ENCODE results near the gene PSMG1. TPM values are rescaled to one million over a fixed set of nuclear protein-coding genes. Genes with fewer than 3 reads are reported as not detected.
"Not testable (repeated sequence)": the region's sequence is repeated elsewhere in the genome, so short reads cannot be mapped to it uniquely, and the experiment has no call there.

The PSMG1 gene
- total RNA-seq, 1 experiment from 2014 or later, result 110 TPM

- Histone ChIP-seq H4K20me1 (ENCODE audit: low read length) (no peaks in the 10 kb centered on the region), H2AFZ (ENCODE audit: low read length) (no peak overlapping the region), H3K4me2 (ENCODE audit: low read length) (no peak overlapping the region), H3K4me3 (ENCODE audit: low read length) (no peak overlapping the region), H3K9me3 (ENCODE audit: low read length) (no peaks in the 10 kb centered on the region), H3K27ac (ENCODE audit: low read length) (no peak overlapping the region), H3K9ac (ENCODE audit: low read length) (no peak overlapping the region), H3K79me2 (ENCODE audit: low read length) (no peaks in the 10 kb centered on the region), H3K27me3 (ENCODE audit: low read length) (no peaks in the 10 kb centered on the region), H3K36me3 (ENCODE audit: low read depth, low read length) (peaks cover 24% of the 10 kb centered on the region), H3F3A (ENCODE audit: low read length, unreplicated experiment) (no peaks in the 10 kb centered on the region), H3K4me1 (ENCODE audit: insufficient read depth, low read length) (no peaks in the 10 kb centered on the region), H3K9me2 (replicated peaks; ENCODE audit: low read length) (no peaks in the 10 kb centered on the region)
- ChIA-PET CTCF (no interaction called here), POLR2A (ENCODE audit: unreplicated experiment) (no interaction called here)
- no peak for TF ChIP-seq EZH2phosphoT487 (IDR thresholded peaks at IDR 0.05; ENCODE audit: borderline replicate concordance, low read length)
- no peak for TF ChIP-seq EZH2 (IDR thresholded peaks at IDR 0.05; ENCODE audit: low read length, unreplicated experiment)
- intact Hi-C loops (cut with micrococcal nuclease), result no loop called here
- no peak for DNase-seq
- no TSS peak for BruUV-seq (replicated peaks)
- ATAC-seq, result no peak
Observed at GRCh38 chr21:39224930-39225329, 41.7 kb upstream of the PSMG1 start.

GRCh38 chr21:39221997-39222486, 38.8 kb upstream of the PSMG1 start:
- BruUV-seq (replicated peaks), result no TSS peak
- H3K4me1 ChIP-seq (ENCODE audit: insufficient read depth, low read length), result no peaks in the 10 kb centered on the region
- H4K20me1 ChIP-seq (ENCODE audit: low read length), result no peaks in the 10 kb centered on the region
- H3K36me3 ChIP-seq (ENCODE audit: low read depth, low read length), result peaks cover 29% of the 10 kb centered on the region
- H3K27me3 ChIP-seq (ENCODE audit: low read length), result no peaks in the 10 kb centered on the region
- no peaks in the 10 kb centered on the region for H3F3A ChIP-seq (ENCODE audit: low read length, unreplicated experiment)
- CTCF ChIA-PET, result no interaction called here
- no peaks in the 10 kb centered on the region for H3K9me2 ChIP-seq (replicated peaks; ENCODE audit: low read length)
- no peak overlapping the region for H3K27ac ChIP-seq (ENCODE audit: low read length)
- intact Hi-C loops (cut with micrococcal nuclease), result no loop called here
- no peak overlapping the region for H2AFZ ChIP-seq (ENCODE audit: low read length)
- ATAC-seq (no peak), DNase-seq (no peak)
- no peaks in the 10 kb centered on the region for H3K79me2 ChIP-seq (ENCODE audit: low read length)
- H3K9ac ChIP-seq (ENCODE audit: low read length), result no peak overlapping the region
- no peaks in the 10 kb centered on the region for H3K9me3 ChIP-seq (ENCODE audit: low read length)
- TF ChIP-seq EZH2 (IDR thresholded peaks at IDR 0.05; ENCODE audit: low read length, unreplicated experiment) (no peak), EZH2phosphoT487 (IDR thresholded peaks at IDR 0.05; ENCODE audit: borderline replicate concordance, low read length) (no peak), CTCF (conservative IDR thresholded peaks at IDR 0.05; ENCODE audit: low read depth, low read length) (no peak)
- no peak overlapping the region for H3K4me2 ChIP-seq (ENCODE audit: low read length)
- H3K4me3 ChIP-seq (ENCODE audit: low read length), result no peak overlapping the region
- POLR2A ChIA-PET (ENCODE audit: unreplicated experiment), result no interaction called here

- H3K36me3 ChIP-seq (ENCODE audit: low read depth, low read length), result peaks cover 30% of the 10 kb centered on the region
- H3K4me1 ChIP-seq (ENCODE audit: insufficient read depth, low read length), result no peaks in the 10 kb centered on the region
- no peaks in the 10 kb centered on the region for H4K20me1 ChIP-seq (ENCODE audit: low read length)
- H3K27me3 ChIP-seq (ENCODE audit: low read length), result no peaks in the 10 kb centered on the region
- DNase-seq, result no peak
- TF ChIP-seq CTCF (conservative IDR thresholded peaks at IDR 0.05; ENCODE audit: low read depth, low read length) (no peak), EZH2 (IDR thresholded peaks at IDR 0.05; ENCODE audit: low read length, unreplicated experiment) (no peak), EZH2phosphoT487 (IDR thresholded peaks at IDR 0.05; ENCODE audit: borderline replicate concordance, low read length) (no peak)
- POLR2A ChIA-PET (ENCODE audit: unreplicated experiment), result no interaction called here
- no peaks in the 10 kb centered on the region for H3K9me3 ChIP-seq (ENCODE audit: low read length)
- no peak overlapping the region for H3K4me2 ChIP-seq (ENCODE audit: low read length)
- no peak overlapping the region for H3K9ac ChIP-seq (ENCODE audit: low read length)
- H3F3A ChIP-seq (ENCODE audit: low read length, unreplicated experiment), result no peaks in the 10 kb centered on the region
- CTCF ChIA-PET, result no interaction called here
- H2AFZ ChIP-seq (ENCODE audit: low read length), result no peak overlapping the region
- intact Hi-C loops (cut with micrococcal nuclease), result no loop called here
- no peak overlapping the region for H3K4me3 ChIP-seq (ENCODE audit: low read length)
- H3K79me2 ChIP-seq (ENCODE audit: low read length), result no peaks in the 10 kb centered on the region
- BruUV-seq (replicated peaks), result no TSS peak
- H3K27ac ChIP-seq (ENCODE audit: low read length), result no peak overlapping the region
- no peak for ATAC-seq
- no peaks in the 10 kb centered on the region for H3K9me2 ChIP-seq (replicated peaks; ENCODE audit: low read length)
Observed at GRCh38 chr21:39221282-39221996, 38.2 kb upstream of the PSMG1 start.

- BruUV-seq (replicated peaks); H3K4me2 ChIP-seq (ENCODE audit: low read length); H3K27me3 ChIP-seq (ENCODE audit: low read length); H3K27ac ChIP-seq (ENCODE audit: low read length); DNase-seq; H3F3A ChIP-seq (ENCODE audit: low read length, unreplicated experiment); H4K20me1 ChIP-seq (ENCODE audit: low read length); H3K4me3 ChIP-seq (ENCODE audit: low read length); intact Hi-C loops (cut with micrococcal nuclease); H3K9ac ChIP-seq (ENCODE audit: low read length); ATAC-seq; H3K9me2 ChIP-seq (replicated peaks; ENCODE audit: low read length); H2AFZ ChIP-seq (ENCODE audit: low read length); H3K4me1 ChIP-seq (ENCODE audit: insufficient read depth, low read length); CTCF ChIA-PET; POLR2A ChIA-PET (ENCODE audit: unreplicated experiment); H3K79me2 ChIP-seq (ENCODE audit: low read length); H3K9me3 ChIP-seq (ENCODE audit: low read length): not testable (repeated sequence)
- H3K36me3 ChIP-seq (ENCODE audit: low read depth, low read length), result peaks cover 31% of the 10 kb centered on the region
Observed at GRCh38 chr21:39220875-39221274, 37.6 kb upstream of the PSMG1 start.
